ENCODE results near the gene FLAD1.
"Not testable (repeated sequence)": the region's sequence is repeated elsewhere in the genome, so short reads cannot be mapped to it uniquely, and the experiment has no call there.

The FLAD1 gene

DNA sequence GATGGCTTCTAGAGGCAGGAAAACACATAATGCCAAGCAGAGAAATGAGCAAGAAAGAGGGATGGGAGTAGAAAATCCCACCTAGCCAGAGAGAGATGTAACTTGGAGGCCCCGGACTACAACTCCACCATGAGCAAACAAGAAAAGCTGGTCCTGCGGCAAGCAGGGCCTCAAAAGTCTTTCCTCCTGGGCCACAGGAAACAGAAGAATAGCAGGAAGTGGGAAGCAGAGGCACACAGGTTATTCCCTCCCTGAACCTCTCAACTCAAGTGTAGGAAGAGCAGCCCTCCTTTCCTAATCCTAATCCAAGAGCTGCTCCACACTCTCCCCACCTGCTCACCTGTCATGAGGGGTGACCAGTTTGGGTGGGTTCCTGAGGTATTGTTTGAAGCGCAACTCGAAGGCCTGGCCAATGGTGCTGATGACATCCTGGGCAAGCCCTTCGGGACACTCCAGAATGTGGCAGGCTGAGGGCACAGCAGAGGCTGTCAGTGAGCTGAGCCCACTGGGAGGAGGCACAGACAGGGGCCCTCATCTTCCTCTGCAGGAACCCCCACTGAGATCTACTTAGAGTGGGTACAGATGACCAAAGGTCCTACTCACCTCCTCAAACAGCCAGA lies 15.7 kb upstream of the FLAD1 start:
- no peak for DNase-seq

DNA sequence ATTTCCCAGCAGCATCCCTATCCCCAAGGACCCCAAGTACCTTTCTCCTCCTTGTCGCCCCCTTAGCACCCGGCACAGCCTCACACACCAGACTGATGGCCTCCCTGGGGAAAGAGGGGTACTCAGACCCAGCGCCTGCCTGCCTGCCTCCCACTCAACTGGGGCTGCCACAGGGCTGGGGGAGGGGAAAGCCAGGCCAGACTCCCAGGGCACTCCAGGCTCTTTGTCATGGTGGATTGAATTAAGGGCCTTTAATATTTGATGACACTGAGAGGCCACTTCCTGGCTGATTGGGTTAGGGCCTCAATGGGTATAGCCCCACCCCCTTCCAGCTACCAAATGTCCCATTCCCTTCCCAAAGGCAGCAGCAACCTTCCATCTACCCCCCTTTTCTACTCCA lies 14.4 kb upstream of the FLAD1 start:
- DNase-seq: no peak

DNA sequence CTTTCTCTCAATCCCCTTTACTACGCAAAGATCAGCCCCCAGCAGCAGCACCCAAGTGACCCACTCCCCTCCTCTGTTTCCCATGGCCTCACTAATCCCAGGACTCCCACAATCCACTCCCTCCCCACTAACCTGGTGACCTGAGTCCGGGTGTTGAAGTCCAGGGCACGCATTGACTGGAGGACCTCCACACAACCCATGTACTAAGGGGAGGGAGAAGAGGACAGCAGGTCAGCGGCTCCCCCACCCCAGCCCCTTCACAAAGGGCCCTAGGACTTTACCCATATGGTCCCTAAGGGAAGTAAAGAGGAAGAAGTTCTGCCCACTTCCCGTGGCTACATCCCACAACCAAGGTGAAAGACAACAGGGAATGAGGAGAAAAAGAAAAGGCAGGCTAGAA lies 13.9 kb upstream of the FLAD1 start:
- no peak for DNase-seq

DNA sequence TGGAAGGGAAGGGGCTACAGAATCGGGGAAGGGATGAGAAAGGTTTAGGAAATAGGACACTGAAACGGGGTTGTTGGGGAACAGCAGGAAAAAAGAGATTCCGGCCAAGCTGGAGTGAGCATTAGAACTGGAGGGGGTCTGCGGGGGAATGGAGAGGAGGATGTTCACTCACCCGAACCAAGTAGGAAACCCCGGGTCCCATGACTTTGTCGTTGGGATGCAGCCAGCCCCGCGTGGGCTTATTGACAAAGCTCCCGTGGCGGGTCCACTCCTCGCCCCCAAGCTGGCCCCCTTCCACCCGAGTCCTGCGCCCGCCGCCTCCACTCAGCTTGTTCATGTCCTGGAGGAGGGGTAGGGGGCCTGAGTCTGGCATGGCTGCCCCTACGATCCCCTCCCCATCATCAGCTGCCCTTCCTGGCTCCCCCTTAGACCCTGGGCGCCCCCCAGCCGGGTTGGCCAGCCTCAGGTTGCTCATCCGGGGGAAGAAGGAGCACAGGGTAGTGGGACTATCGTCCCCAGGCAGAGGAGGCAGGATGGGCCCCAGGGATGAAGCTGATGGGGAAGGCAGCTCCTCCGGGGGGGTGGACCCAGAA lies 13.2 kb upstream of the FLAD1 start:
- DNase-seq: peak in 10 of 56 donors; percentile 9 to 43 (median 16)

DNA sequence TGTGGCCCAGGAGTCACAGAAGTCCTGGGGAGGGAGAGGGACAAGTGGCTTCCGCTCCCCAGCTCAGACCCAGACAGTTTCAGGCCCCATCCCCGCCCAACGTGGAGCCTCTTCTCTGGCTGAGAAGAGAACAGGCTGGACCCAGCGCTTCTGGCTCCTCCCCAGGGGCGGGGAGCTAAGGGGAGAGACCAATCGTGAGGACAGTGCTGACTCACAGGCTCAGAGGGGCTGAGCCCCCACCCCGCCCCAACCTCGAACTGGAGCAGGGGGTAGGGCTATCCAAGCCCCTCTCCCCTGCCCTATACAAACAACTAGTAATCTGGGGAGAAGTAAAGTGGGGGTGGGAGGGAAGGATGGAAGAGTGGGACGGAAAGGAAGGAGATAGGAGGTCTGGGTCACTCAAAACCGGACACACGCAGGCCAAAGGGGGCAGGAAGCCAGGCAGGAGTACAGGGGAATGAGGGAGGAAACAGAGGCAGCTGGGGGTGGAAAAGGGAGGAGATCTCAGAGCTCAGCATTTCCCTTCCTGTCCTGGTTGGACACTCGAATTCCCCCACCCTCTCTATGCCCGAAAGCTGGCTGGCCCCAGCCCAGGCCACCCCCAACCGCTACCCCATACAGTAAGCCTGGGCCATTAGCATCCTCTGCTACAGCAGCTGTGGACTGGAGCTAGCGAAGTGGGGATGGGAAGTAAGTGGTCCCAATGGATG lies 12.4 kb upstream of the FLAD1 start, which contains the start of gene SHC1:
SHC1 (minus strand) TSS at position 117 of the 710 bp plus-strand sequence. CDS start 221 bp downstream, outside the sequence.
- peak in 54 of 56 donors; percentile 20 to 91 (median 74) for DNase-seq

DNA sequence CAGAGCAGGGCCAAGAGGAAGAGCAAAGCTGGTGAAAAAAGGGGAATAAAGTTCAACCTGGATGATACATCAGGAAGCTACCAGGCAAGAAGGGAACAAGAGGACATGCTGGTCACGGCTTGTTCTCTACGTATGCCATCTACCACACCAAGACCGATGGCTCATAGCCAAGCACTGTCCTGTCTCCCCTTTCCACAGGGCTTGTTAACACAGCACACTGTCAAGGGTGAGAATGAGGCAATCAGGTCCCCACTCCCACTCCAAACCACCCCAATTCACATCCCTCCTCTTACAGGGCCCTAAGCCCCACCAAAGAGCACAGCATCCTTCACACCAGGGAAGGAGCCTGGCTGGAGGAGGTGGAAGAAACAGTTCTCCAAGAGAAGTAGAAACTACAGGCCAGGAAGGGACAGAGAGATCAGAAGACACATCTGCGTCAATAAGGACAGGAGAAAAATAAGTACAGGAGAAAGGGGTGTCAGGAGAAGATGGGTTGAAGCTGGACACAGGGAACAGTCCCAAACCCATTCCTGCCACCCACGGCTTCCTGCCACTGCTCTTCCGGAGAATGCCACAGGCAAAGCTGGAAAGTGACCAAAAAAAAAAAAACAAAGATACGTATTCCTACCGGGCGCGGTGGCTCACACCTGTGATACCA lies 11.7 kb upstream of the FLAD1 start:
- no peak for DNase-seq

DNA sequence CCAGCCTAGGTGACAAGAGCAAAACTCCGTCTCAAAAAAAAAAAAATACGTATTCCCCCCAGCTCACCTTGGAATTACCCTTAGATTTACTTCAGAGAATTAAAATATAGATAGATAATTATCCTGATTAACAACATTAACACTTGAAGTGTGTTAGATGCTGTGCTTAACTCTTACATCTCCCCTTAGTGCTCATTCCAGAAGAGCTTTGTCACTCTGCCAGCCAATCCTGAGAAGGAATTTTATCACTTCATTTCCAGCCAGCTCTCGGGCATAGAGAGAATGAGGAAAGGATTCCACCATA lies 11.0 kb upstream of the FLAD1 start:
- DNase-seq: no peak

DNA sequence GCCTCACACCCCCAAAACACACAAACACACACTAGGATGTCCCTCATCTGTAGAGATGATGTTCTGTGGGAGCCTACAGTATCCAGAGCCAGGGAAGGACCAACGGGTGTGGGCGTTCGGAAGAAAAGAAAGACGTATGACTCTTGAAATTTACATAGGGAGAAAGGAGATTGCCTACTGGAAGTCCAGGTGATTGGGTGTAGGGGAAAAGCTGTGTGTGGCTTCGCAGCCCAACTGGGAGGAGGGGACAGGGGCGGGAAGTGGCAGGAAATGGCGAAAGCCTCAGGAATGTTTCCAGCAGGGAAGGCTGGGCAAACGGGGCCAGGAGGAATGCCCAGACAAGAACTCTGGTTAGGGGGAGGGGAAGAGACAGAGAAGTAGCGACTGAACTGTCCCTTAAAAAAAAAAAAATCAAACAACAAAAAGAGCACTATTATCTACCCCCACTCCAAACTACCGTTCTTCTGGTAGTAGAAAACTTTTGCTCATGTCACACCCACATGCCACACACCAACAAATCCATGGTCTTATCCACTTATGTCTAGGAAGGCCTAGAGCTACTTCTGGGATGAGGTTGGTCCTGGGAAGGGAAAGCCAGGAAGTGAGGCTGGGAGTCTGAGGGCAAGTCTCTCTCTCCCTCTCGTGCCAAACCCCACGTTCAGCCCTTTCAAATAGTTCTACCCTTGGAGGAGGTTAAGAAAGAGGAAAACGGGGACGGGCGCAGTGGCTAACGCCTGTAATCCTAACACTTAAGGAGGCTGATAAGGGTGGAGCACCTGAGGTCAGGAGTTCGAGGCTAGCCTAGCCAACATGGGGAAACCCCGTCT lies 10.4 kb upstream of the FLAD1 start:
- peak in 18 of 56 donors; percentile 3 to 53 (median 26) for DNase-seq

DNA sequence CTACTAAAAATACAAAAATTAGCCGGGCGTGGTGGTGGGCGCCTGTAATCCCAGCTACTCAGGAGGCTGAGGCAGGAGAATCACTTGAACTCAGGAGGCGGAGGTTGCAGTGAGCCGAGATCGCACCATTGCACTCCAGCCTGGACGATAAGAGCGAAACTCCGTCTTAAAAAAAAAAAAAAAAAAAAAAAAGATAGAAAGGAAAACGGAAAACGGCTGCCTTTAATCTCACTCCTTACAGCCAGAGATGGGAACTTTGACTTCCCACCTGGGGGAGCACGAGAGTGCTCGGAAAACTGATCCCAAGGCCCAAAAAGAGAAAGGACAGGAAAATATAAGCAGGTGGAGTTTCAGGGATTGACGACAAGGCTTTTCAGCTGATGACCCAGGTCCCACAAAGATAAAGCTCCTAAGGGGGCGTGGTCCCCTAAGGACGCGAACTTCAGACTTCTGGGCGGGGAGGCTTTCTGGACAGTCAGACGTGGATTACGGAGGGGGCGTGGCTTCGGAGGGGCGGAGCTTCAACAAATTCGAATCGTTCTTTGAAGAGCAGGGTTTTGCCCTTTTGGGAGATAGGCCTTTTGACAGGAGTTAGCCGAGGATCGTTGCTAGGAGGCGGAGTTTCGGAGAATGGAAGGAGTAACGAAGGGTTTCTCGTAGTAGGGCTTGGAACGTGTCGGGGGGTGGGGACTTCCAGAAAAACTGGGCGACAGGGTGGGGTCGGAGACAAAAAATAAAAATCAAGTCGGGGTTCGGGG lies 9.6 kb upstream of the FLAD1 start:
- DNase-seq: peak in 54 of 56 donors; percentile 25 to 89 (median 74)

DNA sequence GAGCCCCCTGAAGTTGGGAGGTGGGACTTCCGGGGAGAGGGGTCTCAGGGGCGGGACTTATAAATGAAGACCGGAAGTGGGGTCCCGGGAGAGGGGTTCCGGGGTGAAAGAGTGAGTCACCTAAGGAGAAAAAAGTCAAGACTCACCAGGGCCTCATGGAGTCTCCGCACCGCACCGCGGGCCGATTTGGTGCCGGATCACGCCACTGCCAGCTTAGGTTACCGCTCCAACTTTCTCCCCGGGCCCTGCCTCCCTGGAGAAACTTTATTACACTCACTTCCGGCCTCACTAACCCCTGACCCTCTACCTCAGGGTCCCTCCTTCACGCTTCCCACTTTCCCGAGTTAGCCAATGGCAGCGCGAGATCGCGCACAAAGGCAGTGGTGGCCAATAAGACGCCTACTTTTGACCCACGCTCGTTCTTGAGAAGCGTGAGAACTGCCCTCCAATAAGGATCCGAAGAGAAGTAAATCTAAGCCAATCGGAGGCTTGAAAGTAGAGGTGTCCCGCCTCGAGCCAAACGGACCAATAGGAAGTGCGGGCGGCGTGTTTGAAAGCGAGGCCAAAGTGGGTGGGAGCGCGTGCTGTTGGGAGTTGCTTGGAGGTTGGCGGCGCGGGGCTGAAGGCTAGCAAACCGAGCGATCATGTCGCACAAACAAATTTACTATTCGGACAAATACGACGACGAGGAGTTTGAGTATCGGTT lies 8.9 kb upstream of the FLAD1 start, which contains the start of gene CKS1B:
CKS1B (plus strand) TSS at position 580 of the 706 bp plus-strand sequence; CDS start at position 645, 65 bp downstream.
- DNase-seq: peak; percentile 89 to 100 (median 98)

DNA sequence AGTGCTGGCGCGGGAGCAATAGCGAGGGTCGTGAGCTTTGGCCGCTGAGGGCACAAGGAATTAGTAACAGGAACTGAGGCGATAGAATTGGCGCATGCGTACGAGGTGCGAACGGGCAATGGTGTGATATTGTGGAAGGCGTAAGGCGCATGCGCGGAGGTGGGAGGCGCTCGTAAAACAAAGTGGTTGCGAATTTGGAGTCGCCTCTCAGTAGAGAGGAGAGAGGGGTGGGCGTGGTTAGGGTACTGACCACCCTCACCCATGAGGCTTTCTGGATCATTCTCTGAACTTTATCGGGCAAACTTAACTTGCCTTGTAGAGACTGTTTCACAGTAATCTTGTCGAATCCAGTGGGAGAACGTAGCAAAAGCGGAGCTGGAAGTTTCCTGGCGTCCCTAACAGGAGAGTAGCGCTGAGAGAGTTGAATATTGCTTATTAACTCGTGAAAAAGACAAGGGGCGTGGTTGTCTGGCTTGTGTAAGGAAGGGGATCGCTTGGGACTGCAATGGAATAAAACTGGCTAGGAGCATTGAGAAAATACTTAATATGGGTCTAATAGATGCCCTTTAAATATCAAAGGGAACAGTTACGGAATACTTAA lies 8.2 kb upstream of the FLAD1 start:
- DNase-seq: peak in 52 of 56 donors; percentile 55 to 99 (median 93)

DNA sequence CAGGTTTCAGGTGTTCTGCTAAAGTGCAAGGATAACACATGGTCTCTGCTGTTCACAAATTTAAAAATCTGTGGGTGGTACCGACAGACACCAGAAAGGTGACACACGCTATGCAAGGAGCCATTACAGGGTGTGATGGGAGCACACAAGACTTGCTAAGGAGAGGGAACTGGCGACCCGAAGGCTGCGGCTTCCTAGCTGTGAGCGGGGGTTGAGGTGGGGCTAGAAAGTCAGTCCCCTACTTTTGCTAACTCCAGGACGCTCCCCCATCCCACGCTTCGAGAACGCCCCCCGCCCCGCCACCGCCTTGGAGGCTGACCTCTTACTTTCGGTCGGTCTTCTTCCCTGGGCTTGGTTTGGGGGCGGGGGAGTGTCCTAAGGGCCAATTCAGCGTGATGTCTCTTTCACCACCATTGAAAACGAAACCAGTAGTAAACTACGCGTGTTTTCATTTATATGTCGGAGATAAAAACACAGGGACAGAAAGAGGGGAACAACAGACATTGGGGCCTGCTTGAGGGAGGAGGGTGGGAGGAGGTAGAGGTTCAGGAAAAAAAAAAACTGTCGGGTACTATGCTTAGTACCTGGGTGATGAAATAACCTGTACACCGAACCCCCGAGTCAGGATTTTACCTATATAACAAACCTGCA lies 7.6 kb upstream of the FLAD1 start:
- peak in 18 of 56 donors; percentile 6 to 43 (median 22) for DNase-seq

DNA sequence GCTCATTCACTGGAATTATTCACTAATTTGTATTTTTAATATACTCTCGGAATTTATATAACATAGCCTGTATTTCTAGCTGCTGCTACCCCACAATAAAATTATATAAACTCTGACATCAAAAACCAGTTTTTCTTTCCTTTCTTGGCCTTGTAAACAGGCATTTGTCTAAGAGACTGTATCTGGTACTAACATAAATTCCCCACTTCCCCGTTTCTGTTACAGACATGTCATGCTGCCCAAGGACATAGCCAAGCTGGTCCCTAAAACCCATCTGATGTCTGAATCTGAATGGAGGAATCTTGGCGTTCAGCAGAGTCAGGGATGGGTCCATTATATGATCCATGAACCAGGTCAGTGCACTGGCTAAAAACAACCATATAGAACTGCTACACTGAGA lies 5.4 kb upstream of the FLAD1 start:
- not testable (repeated sequence) for DNase-seq

DNA sequence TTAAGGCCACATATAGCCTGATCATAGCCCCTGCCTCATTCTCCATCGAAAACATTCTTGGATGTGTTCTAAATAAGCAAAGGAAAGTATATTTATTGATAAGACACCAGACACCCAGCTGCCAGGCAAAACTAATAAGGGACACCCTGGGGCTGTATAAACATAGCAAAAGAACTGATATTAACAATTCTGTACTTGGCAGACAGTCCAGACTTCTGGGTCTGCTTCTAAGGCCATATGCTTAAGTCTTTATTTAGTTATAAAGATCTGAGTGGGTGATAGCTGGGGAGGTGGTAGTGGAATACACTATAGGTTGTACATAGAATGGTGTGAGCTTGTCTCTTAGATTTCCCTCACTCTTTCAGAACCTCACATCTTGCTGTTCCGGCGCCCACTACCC lies 4.8 kb upstream of the FLAD1 start:
- no peak for DNase-seq

DNA sequence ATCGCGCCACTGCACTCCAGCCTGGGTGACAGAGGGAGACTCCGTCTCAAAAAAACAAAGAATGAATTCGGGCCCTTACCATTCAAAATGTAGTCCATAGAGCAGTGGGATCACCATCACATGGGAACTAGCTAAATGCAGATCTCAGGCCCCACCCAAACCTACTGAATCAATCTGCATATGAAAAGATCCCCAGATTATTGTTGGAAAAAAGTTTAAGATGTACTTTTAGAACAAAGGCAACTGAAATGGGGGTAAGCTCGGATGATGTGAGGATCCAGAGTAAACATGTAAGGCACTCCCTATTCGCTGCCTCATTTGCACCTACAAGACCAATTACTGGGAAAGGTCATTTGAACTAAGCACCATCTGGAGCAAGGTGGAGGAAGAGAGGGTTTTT lies 803 bp upstream of the FLAD1 start:
- DNase-seq: no peak

DNA sequence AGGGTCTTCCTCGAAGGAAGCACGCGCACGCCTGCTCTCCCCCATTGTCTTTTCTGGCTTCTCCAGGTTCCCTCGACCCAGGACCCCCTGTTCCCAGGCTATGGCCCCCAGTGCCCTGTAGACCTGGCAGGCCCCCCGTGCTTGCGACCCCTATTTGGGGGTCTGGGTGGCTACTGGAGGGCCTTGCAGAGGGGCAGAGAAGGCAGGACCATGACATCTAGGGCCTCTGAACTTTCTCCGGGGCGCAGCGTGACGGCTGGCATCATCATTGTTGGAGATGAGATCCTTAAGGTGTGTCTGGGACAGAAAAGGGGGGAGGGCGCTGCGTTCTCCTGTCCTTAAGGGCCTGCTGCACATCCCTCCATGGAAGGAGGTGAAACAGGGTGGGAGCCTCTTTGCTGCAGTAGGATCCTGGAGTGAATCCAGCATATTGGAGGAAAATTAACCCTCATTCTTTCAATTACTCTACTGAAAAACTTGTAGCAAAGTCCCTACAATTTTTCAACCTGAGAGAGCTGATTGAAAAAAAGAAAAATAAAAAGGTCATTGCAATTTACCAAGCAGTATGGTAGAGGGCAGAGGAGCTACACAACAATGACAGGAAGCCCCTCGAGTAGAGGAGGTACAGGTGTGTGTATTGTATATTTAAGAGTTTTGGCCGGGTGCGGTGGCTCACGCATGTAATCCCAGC lies 777 bp downstream of the FLAD1 start:
- DNase-seq: no peak

DNA sequence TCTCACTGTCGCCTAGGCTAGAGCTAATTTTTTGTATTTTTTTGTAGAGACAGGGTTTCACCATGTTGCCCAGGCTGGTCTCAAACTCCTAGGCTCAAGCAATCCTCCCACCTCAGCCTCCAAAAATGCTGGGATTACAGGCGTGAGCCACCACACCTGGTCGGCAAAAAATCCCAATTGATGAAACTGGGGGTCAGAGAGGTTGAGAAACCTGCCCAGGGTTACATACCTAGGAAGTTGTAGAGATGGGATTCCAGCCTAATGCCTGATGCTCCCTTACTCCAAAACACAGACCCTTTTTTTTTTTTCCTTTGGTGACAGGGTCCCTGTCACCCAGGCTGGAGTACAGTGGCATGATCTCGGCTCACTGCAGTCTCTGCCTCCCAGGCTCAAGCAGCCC lies 3.6 kb downstream of the FLAD1 start:
- DNase-seq: not testable (repeated sequence)

DNA sequence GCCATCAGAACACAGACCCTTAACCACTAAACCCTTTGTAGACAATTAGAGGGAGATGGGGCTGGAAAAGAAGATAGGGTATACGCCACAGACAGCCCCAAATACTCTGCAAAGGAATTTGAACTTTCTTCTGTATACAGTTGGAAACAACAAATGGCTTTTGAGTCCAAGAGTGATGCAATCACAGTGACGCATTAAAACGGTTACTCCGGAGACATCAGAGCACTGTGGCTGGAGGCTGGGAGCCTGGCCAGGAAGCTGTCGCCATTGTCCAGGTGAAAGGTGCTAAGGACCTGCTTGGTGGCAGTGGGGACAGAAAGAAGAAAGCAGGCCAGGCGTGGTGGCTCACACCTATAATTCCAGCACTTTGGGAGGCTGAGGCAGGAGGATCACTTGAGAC lies 4.2 kb downstream of the FLAD1 start:
- no peak for DNase-seq
